ENCODE results near the gene OCA2.

The OCA2 gene

GRCh38 chr15:27873039-27873438 lies 226.1 kb downstream of the OCA2 start:
- DNase-seq (ENCODE audit: low read depth in 3 of 3) = no peak

GRCh38 chr15:27872355-27872754 lies 226.8 kb downstream of the OCA2 start:
- DNase-seq (ENCODE audit: low read depth in 3 of 3) = no peak

- no peak for DNase-seq (ENCODE audit: low read depth in 3 of 3)
Measured at GRCh38 chr15:27871902-27872260, 227.2 kb downstream of the OCA2 start.

GRCh38 chr15:27871078-27871901 lies 227.8 kb downstream of the OCA2 start:
- no peak for DNase-seq (ENCODE audit: low read depth in 3 of 3)

GRCh38 chr15:27870320-27870719 lies 228.8 kb downstream of the OCA2 start:
- no peak for DNase-seq (ENCODE audit: low read depth in 3 of 3)

- no peak for DNase-seq (ENCODE audit: low read depth in 3 of 3)
Measured at GRCh38 chr15:27869697-27870281, 229.3 kb downstream of the OCA2 start.

GRCh38 chr15:27868828-27869404 lies 230.2 kb downstream of the OCA2 start:
- no peak for DNase-seq (ENCODE audit: low read depth in 3 of 3)

GRCh38 chr15:27867861-27868260 lies 231.3 kb downstream of the OCA2 start:
- DNase-seq (ENCODE audit: low read depth in 3 of 3) = no peak

GRCh38 chr15:27866505-27867165 lies 232.5 kb downstream of the OCA2 start:
- no peak for DNase-seq (ENCODE audit: low read depth in 3 of 3)

GRCh38 chr15:27865926-27866325 lies 233.2 kb downstream of the OCA2 start:
- no peak for DNase-seq (ENCODE audit: low read depth in 3 of 3)

- no peak for DNase-seq (ENCODE audit: low read depth in 3 of 3)
Measured at GRCh38 chr15:27865323-27865922, 233.7 kb downstream of the OCA2 start.

- DNase-seq (ENCODE audit: low read depth in 3 of 3) = no peak
Measured at GRCh38 chr15:27864719-27865118, 234.4 kb downstream of the OCA2 start.

GRCh38 chr15:27864086-27864485 lies 235.0 kb downstream of the OCA2 start:
- DNase-seq (ENCODE audit: low read depth in 3 of 3) = no peak

- DNase-seq (ENCODE audit: low read depth in 3 of 3) = no peak
Measured at GRCh38 chr15:27863000-27863399, 236.1 kb downstream of the OCA2 start.

- DNase-seq (ENCODE audit: low read depth in 3 of 3) = no peak
Measured at GRCh38 chr15:27861171-27861570, 237.9 kb downstream of the OCA2 start.

- no peak for DNase-seq (ENCODE audit: low read depth in 3 of 3)
Measured at GRCh38 chr15:27855137-27855536, 244.0 kb downstream of the OCA2 start.

GRCh38 chr15:27854601-27855000 lies 244.5 kb downstream of the OCA2 start:
- DNase-seq (ENCODE audit: low read depth in 3 of 3) = no peak

- no peak for DNase-seq (ENCODE audit: low read depth in 3 of 3)
Measured at GRCh38 chr15:27853624-27854455, 245.3 kb downstream of the OCA2 start.

GRCh38 chr15:27851858-27852210 lies 247.3 kb downstream of the OCA2 start:
- no peak for DNase-seq (ENCODE audit: low read depth in 3 of 3)

- DNase-seq (ENCODE audit: low read depth in 3 of 3) = no peak
Measured at GRCh38 chr15:27850981-27851857, 247.9 kb downstream of the OCA2 start.

All from stimulated activated CD4-positive, alpha-beta T cell treated with anti-CD3 and anti-CD28 coated beads, TNF-alpha, amount 100 ng/mL, for 24 hours (primary cell).